H9 (cell line): ENCODE data around the gene KRTAP9-6. TPM values are rescaled to one million over a fixed set of nuclear protein-coding genes. Genes with fewer than 3 reads are reported as not detected.

Experiments
- DNase-seq: peaks from one replicate; pipeline ENCODE4 v3.0.0-alpha.2; 2017
- H2AFZ ChIP-seq: one replicate; pipeline ENCODE4 v1.6.1; 2013; ENCODE audit warnings: mild to moderate bottlenecking, low read length, control low read depth, moderate library complexity
- H2AK5ac ChIP-seq: 2 replicates; pipeline ENCODE4 v1.6.1; 2013; ENCODE audit warnings: low read length, control low read depth, mixed read lengths; ENCODE audit not compliant: insufficient read length
- H2BK120ac ChIP-seq: one replicate; pipeline ENCODE4 v1.6.1; 2013; ENCODE audit warnings: low read depth, mild to moderate bottlenecking, low read length, control low read depth, inconsistent platforms; ENCODE audit not compliant: poor library complexity, severe bottlenecking
- H2BK12ac ChIP-seq: 2 replicates; pipeline ENCODE4 v1.6.1; 2013; ENCODE audit warnings: low read length, control low read depth, mixed read lengths, low read depth; ENCODE audit not compliant: insufficient read length
- H2BK15ac ChIP-seq: 2 replicates; pipeline ENCODE4 v1.6.1; 2013; ENCODE audit warnings: low read depth, low read length, control low read depth
- H2BK20ac ChIP-seq: one replicate; pipeline ENCODE4 v1.6.1; 2013; ENCODE audit warnings: low read depth, mild to moderate bottlenecking, low read length, control low read depth, inconsistent platforms; ENCODE audit not compliant: poor library complexity, severe bottlenecking
- H2BK5ac ChIP-seq: 2 replicates; pipeline ENCODE4 v1.6.1; 2013; ENCODE audit warnings: low read length, control low read depth, mixed read lengths; ENCODE audit not compliant: insufficient read length
- H3K14ac ChIP-seq: 2 replicates; pipeline ENCODE4 v1.6.1; 2013; ENCODE audit warnings: low read length, control low read depth; ENCODE audit not compliant: insufficient read depth
- H3K18ac ChIP-seq: 2 replicates; pipeline ENCODE4 v1.6.1; 2013; ENCODE audit warnings: low read depth, mild to moderate bottlenecking, mixed read lengths, low read length, control low read depth; ENCODE audit not compliant: insufficient read length
- H3K23ac ChIP-seq: 2 replicates; pipeline ENCODE4 v1.6.1; 2013; ENCODE audit warnings: low read length, control low read depth, mixed read lengths, low read depth; ENCODE audit not compliant: insufficient read length
- H3K23me2 ChIP-seq: 2 replicates; pipeline ENCODE4 v1.6.1; 2013; ENCODE audit warnings: low read depth, mild to moderate bottlenecking, mixed read lengths, low read length, control low read depth; ENCODE audit not compliant: insufficient read length, poor library complexity, severe bottlenecking
- H3K27ac ChIP-seq: 2 replicates; pipeline ENCODE4 v1.5.1; 2013; ENCODE audit warnings: low read length, control low read depth, mixed read lengths, low read depth; ENCODE audit not compliant: insufficient read length
- H3K27me3 ChIP-seq: 2 replicates; pipeline ENCODE4 v1.6.1; 2013; ENCODE audit warnings: low read length, control low read depth, inconsistent platforms; ENCODE audit not compliant: insufficient read depth
- H3K4ac ChIP-seq: 2 replicates; pipeline ENCODE4 v1.6.1; 2013; ENCODE audit warnings: low read depth, mild to moderate bottlenecking, control low read depth, inconsistent platforms, low read length, moderate library complexity
- H3K4me1 ChIP-seq: 2 replicates; pipeline ENCODE4 v1.6.1; 2013; ENCODE audit warnings: low read length, control low read depth, inconsistent platforms; ENCODE audit not compliant: insufficient read depth
- H3K4me2 ChIP-seq: 2 replicates; pipeline ENCODE4 v1.6.1; 2013; ENCODE audit warnings: low read length, control low read depth, mixed read lengths; ENCODE audit not compliant: insufficient read length, insufficient read depth
- H3K56ac ChIP-seq: 2 replicates; pipeline ENCODE4 v1.6.1; 2013; ENCODE audit warnings: low read depth, mild to moderate bottlenecking, mixed read lengths, low read length, control low read depth; ENCODE audit not compliant: insufficient read length
- H3K79me1 ChIP-seq: 2 replicates; pipeline ENCODE4 v1.6.1; 2013; ENCODE audit warnings: low read depth, mild to moderate bottlenecking, moderate library complexity, low read length, control low read depth, inconsistent platforms; ENCODE audit not compliant: insufficient read depth, poor library complexity, severe bottlenecking
- H3K79me2 ChIP-seq: 2 replicates; pipeline ENCODE4 v1.6.1; 2013; ENCODE audit warnings: low read length, control low read depth, inconsistent platforms; ENCODE audit not compliant: insufficient read depth
- H3K9ac ChIP-seq: 2 replicates; pipeline ENCODE4 v1.6.1; 2013; ENCODE audit warnings: low read length, control low read depth, mixed read lengths; ENCODE audit not compliant: insufficient read length; ENCODE audit errors: extremely low read depth
- H3K9me3 ChIP-seq: one replicate; pipeline ENCODE4 v1.6.1; 2013; ENCODE audit warnings: low read depth, low read length, inconsistent platforms; ENCODE audit not compliant: control insufficient read depth
- H3T11ph ChIP-seq: one replicate; pipeline ENCODE4 v1.6.1; 2013; ENCODE audit warnings: mild to moderate bottlenecking, low read length, control low read depth, inconsistent platforms
- H4K20me1 ChIP-seq: one replicate; pipeline ENCODE4 v1.6.1; 2013; ENCODE audit not compliant: control insufficient read depth, insufficient read length, insufficient read depth
- H4K5ac ChIP-seq: 2 replicates; pipeline ENCODE4 v1.6.1; 2013; ENCODE audit warnings: low read depth, mild to moderate bottlenecking, mixed read lengths, low read length, control low read depth; ENCODE audit not compliant: insufficient read length
- H4K8ac ChIP-seq: replicated peaks from 2 replicates; pipeline ENCODE4 v1.6.1; 2013; ENCODE audit warnings: low read length, control low read depth, mixed read lengths, low read depth; ENCODE audit not compliant: insufficient read length
- H4K91ac ChIP-seq: 2 replicates; pipeline ENCODE4 v1.6.1; 2013; ENCODE audit warnings: low read depth, mild to moderate bottlenecking, moderate library complexity, mixed read lengths, low read length, control low read depth; ENCODE audit not compliant: insufficient read length
- H3K27ac Mint-ChIP-seq, 3 experiments: 2 replicates in 2 of 3; 3 replicates in 1 of 3; pipeline ENCODE4 v1.8.0; 2020 to 2021; ENCODE audit warnings: mixed read lengths in 3 of 3, mild to moderate bottlenecking in 1 of 3, moderate library complexity in 1 of 3
- H3K27me3 Mint-ChIP-seq: 2 replicates; pipeline ENCODE4 v1.8.0; 2021; ENCODE audit warnings: low read depth, mild to moderate bottlenecking, moderate library complexity, mixed read lengths
- H3K36me3 Mint-ChIP-seq, 3 experiments: 2 replicates in 2 of 3; 3 replicates in 1 of 3; pipeline ENCODE4 v1.8.0; 2020 to 2021; ENCODE audit warnings: low read depth in 3 of 3, mixed read lengths in 3 of 3; ENCODE audit not compliant: insufficient read depth in 1 of 3
- H3K4me1 Mint-ChIP-seq, 2 experiments: 2 replicates each; pipeline ENCODE4 v1.8.0; 2020; ENCODE audit warnings: mixed read lengths in 2 of 2
- H3K4me3 Mint-ChIP-seq, 2 experiments: 2 replicates in 1 of 2; 3 replicates in 1 of 2; pipeline ENCODE4 v1.8.0; 2020 to 2021; ENCODE audit warnings: mild to moderate bottlenecking in 2 of 2, mixed read lengths in 2 of 2, moderate library complexity in 1 of 2
- H3K9me3 Mint-ChIP-seq, 2 experiments: 2 replicates in 1 of 2; 3 replicates in 1 of 2; pipeline ENCODE4 v1.8.0; 2020; ENCODE audit warnings: mild to moderate bottlenecking in 2 of 2, mixed read lengths in 2 of 2, moderate library complexity in 1 of 2
- total RNA-seq: library from RNA; stranded (reverse); gene quantifications from 2 replicates; pipeline ENCODE4 v1.2.1, GENCODE V29; 2021
- TF ChIP-seq, protein P1 (sequence below): fragments of 200-600 bp; sonication (generic); conservative IDR thresholded peaks from 3 replicates; pipeline ENCODE4 v1.8.0; 2021; ENCODE audit warnings: antibody characterized with exemption, mild to moderate bottlenecking

The KRTAP9-6 gene
- total RNA-seq, 1 experiment from 2014 or later, result not detected

- H3K9ac ChIP-seq, result no peak overlapping the region
- TF ChIP-seq, protein P1, sequence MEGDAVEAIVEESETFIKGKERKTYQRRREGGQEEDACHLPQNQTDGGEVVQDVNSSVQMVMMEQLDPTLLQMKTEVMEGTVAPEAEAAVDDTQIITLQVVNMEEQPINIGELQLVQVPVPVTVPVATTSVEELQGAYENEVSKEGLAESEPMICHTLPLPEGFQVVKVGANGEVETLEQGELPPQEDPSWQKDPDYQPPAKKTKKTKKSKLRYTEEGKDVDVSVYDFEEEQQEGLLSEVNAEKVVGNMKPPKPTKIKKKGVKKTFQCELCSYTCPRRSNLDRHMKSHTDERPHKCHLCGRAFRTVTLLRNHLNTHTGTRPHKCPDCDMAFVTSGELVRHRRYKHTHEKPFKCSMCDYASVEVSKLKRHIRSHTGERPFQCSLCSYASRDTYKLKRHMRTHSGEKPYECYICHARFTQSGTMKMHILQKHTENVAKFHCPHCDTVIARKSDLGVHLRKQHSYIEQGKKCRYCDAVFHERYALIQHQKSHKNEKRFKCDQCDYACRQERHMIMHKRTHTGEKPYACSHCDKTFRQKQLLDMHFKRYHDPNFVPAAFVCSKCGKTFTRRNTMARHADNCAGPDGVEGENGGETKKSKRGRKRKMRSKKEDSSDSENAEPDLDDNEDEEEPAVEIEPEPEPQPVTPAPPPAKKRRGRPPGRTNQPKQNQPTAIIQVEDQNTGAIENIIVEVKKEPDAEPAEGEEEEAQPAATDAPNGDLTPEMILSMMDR, result no peak
These were observed 6.8 kb upstream of the KRTAP9-6 start for GRCh38 chr17:41258406-41258805.

More at GRCh38 chr17:41258406-41258805, 6.8 kb upstream of the KRTAP9-6 start:
- no peak overlapping the region for H3K18ac ChIP-seq
- Mint-ChIP-seq H3K36me3 (no peaks in the 10 kb centered on the region), H3K27ac (no peak overlapping the region), H3K4me1 (peaks cover 4 to 6% of the 10 kb centered on the region in 2 experiments), H3K9me3 (no peaks in the 10 kb centered on the region; a peak in 1 of 5 replicates), H3K27me3 (peaks cover 14% of the 10 kb centered on the region), H3K4me3 (no peak overlapping the region)
- H3K4me1 ChIP-seq, result no peaks in the 10 kb centered on the region
- H3K14ac ChIP-seq, result no peak overlapping the region
- no peak overlapping the region for H2BK12ac ChIP-seq
- H4K20me1 ChIP-seq, result no peaks in the 10 kb centered on the region
- H2BK5ac ChIP-seq, result no peak overlapping the region
- no peak overlapping the region for H2BK120ac ChIP-seq
- no peak overlapping the region for H2BK20ac ChIP-seq
- no peak overlapping the region for H4K8ac ChIP-seq
- H3K4me2 ChIP-seq, result no peak overlapping the region
- no peak overlapping the region for H3K56ac ChIP-seq
- H2BK15ac ChIP-seq, result no peak overlapping the region
- no peaks in the 10 kb centered on the region for H3K79me1 ChIP-seq
- no peak overlapping the region for H2AK5ac ChIP-seq
- no peak overlapping the region for H4K91ac ChIP-seq
- no peak overlapping the region for H3K4ac ChIP-seq
- H3T11ph ChIP-seq, result no peak overlapping the region
- no peak overlapping the region for H3K23ac ChIP-seq
- no peaks in the 10 kb centered on the region for H3K79me2 ChIP-seq
- H3K27me3 ChIP-seq, result no peaks in the 10 kb centered on the region
- no peak for DNase-seq
- no peak overlapping the region for H4K5ac ChIP-seq
- H3K23me2 ChIP-seq, result no peaks in the 10 kb centered on the region
- H3K27ac ChIP-seq, result no peak overlapping the region
- H2AFZ ChIP-seq, result no peak overlapping the region
- no peaks in the 10 kb centered on the region for H3K9me3 ChIP-seq
